Endothelial cell of umbilical vein (primary cell): ENCODE results near the gene MAST1.
"Not testable (repeated sequence)": the region's sequence is repeated elsewhere in the genome, so short reads cannot be mapped to it uniquely, and the experiment has no call there.

Source experiments
- CTCF ChIP-seq, 2 donors: IDR thresholded peaks; 1 replicate in 1 of 2; 2 replicates in 1 of 2; pipeline ENCODE4 v1.5.1; 2011; ENCODE audit warnings: low read length in 2 of 2, mild to moderate bottlenecking in 2 of 2, moderate library complexity in 2 of 2, control low read depth in 1 of 2, inconsistent platforms in 1 of 2, low read depth in 1 of 2; ENCODE audit not compliant: insufficient read depth in 1 of 2; ENCODE audit errors: extremely low read depth in 1 of 2
- EZH2 ChIP-seq: IDR thresholded peaks from 2 replicates; pipeline ENCODE4 v1.6.1; 2012; ENCODE audit warnings: borderline replicate concordance, low read depth, mild to moderate bottlenecking, moderate library complexity, low read length, inconsistent platforms; ENCODE audit not compliant: severe bottlenecking
- JUN ChIP-seq: IDR thresholded peaks from 2 replicates; pipeline ENCODE4 v1.6.1; 2011; ENCODE audit warnings: borderline replicate concordance, low read depth; ENCODE audit not compliant: insufficient read length, insufficient read depth
- MAX ChIP-seq: IDR thresholded peaks from 2 replicates; pipeline ENCODE4 v1.6.1; 2011; ENCODE audit not compliant: insufficient read depth, insufficient read length
- POLR2A ChIP-seq: IDR thresholded peaks from 2 replicates; pipeline ENCODE4 v1.6.1; 2012; ENCODE audit warnings: low read depth, mild to moderate bottlenecking, control low read depth, low read length
- POLR2AphosphoS5 ChIP-seq: IDR thresholded peaks from 2 replicates; pipeline ENCODE4 v1.6.1; 2012; ENCODE audit warnings: low read depth, mild to moderate bottlenecking, control low read depth, low read length, moderate library complexity; ENCODE audit not compliant: insufficient read depth

GRCh38 chr19:12915860-12916259, 77.5 kb downstream of the MAST1 start:
- not testable (repeated sequence) for TF ChIP-seq CTCF (IDR thresholded peaks at IDR 0.05; ENCODE audit: extremely low read depth in 1 of 2, insufficient read depth in 1 of 2, low read depth in 1 of 2, low read length in 2 of 2); POLR2A; POLR2AphosphoS5; JUN; EZH2; MAX
